Bone marrow (tissue), 2 donors: Measurements from ENCODE around the gene CACNA1C.
A peak's percentile ranks its signal among the peaks of the same experiment; 100 is the strongest.

ENCODE experiments used
- DNase-seq, 2 donors: peaks; one replicate each; lab custom pipeline; 2025; lab: John Stamatoyannopoulos, UW

CACNA1C gene

GRCh38 chr12:2417481-2418160 is 364.8 kb downstream of the CACNA1C start:
- no peak for DNase-seq

GRCh38 chr12:2418579-2418978 is 365.8 kb downstream of the CACNA1C start:
- no peak for DNase-seq

GRCh38 chr12:2422591-2422990 is 369.8 kb downstream of the CACNA1C start:
- DNase-seq = no peak

GRCh38 chr12:2429032-2429431 is 376.2 kb downstream of the CACNA1C start:
- no peak for DNase-seq

GRCh38 chr12:2431810-2432209 is 379.0 kb downstream of the CACNA1C start:
- peak in 1 of 2 donors; percentile 3 for DNase-seq

- no peak for DNase-seq
Measured at GRCh38 chr12:2432856-2433255, 380.1 kb downstream of the CACNA1C start.

GRCh38 chr12:2435511-2435910 is 382.7 kb downstream of the CACNA1C start:
- DNase-seq = no peak

- no peak for DNase-seq
Measured at GRCh38 chr12:2439332-2440100, 386.7 kb downstream of the CACNA1C start.

GRCh38 chr12:2443776-2444175 is 391.0 kb downstream of the CACNA1C start:
- DNase-seq = no peak

GRCh38 chr12:2445968-2446367 is 393.2 kb downstream of the CACNA1C start:
- DNase-seq = no peak

GRCh38 chr12:2447861-2448260 is 395.1 kb downstream of the CACNA1C start:
- DNase-seq = no peak

GRCh38 chr12:2449586-2449985 is 396.8 kb downstream of the CACNA1C start:
- no peak for DNase-seq

- DNase-seq = no peak
Measured at GRCh38 chr12:2450553-2450952, 397.8 kb downstream of the CACNA1C start.

GRCh38 chr12:2451025-2451424 is 398.2 kb downstream of the CACNA1C start:
- no peak for DNase-seq

- no peak for DNase-seq
Measured at GRCh38 chr12:2451497-2451896, 398.7 kb downstream of the CACNA1C start.

- DNase-seq = no peak
Measured at GRCh38 chr12:2453076-2453760, 400.4 kb downstream of the CACNA1C start.

GRCh38 chr12:2453761-2454090 is 400.9 kb downstream of the CACNA1C start:
- DNase-seq = no peak

- no peak for DNase-seq
Measured at GRCh38 chr12:2454601-2455177, 401.9 kb downstream of the CACNA1C start.

GRCh38 chr12:2455410-2455809 is 402.6 kb downstream of the CACNA1C start:
- no peak for DNase-seq

GRCh38 chr12:2456122-2456812 is 403.5 kb downstream of the CACNA1C start:
- DNase-seq = no peak

GRCh38 chr12:2456813-2457186 is 404.0 kb downstream of the CACNA1C start:
- DNase-seq = no peak
